HepG2 (cell line): ENCODE data around the gene BTK. TPM values are rescaled to one million over a fixed set of nuclear protein-coding genes. Genes with fewer than 3 reads are reported as not detected.

Experiments used
- ATAC-seq: fragments of 200-7000 bp; cut with Tn5 transposase; 3 replicates; pipeline ENCODE4 v1.9.1; 2020; ENCODE audit warnings: mild to moderate bottlenecking, moderate library complexity
- BruUV-seq: library from RNA; stranded (reverse); fragments of 400-500 nt; replicated peaks from 2 replicates; lab custom pipeline; 2021; lab: Mats Ljungman, UMichigan
- CTCF ChIA-PET: fragments of 300-600 bp; formaldehyde crosslinking; extraction: SDS; loops from one replicate; lab custom pipeline; 2021; ENCODE audit warnings: low total read pairs, inconsistent platforms, low intra/inter-chr PET ratio; lab: Yijun Ruan, JAX
- POLR2A ChIA-PET: fragments of 350-600 bp; sonication (Branson Sonifier 250); formaldehyde crosslinking; loops from one replicate; lab custom pipeline; 2020; ENCODE audit warnings: antibody characterized with exemption, inconsistent platforms; lab: Yijun Ruan, JAX
- DNase-seq: peaks from one replicate; pipeline ENCODE4 v3.0.0-alpha.2; 2015; ENCODE audit warnings: low spot score
- FAIRE-seq: peaks from 3 replicates; lab custom pipeline; 2011; peaks lifted over from hg19 to GRCh38; lab: Jason Lieb, UNC
- H2AFZ ChIP-seq: one replicate; pipeline ENCODE4 v1.6.1; 2011; ENCODE audit warnings: low read length, inconsistent platforms
- H3K27ac ChIP-seq: fragments of 300-600 bp; 3 replicates; pipeline ENCODE4 v1.8.0; 2011; ENCODE audit warnings: mixed run types, mild to moderate bottlenecking, mixed read lengths, low read length, inconsistent platforms; ENCODE audit not compliant: insufficient read depth; ENCODE audit errors: extremely low read length
- H3K27me3 ChIP-seq, 2 experiments: fragments of 200-600 bp in 1 of 2; 2 replicates in 1 of 2; 3 replicates in 1 of 2; pipeline versions ENCODE4 v1.6.0 to v1.8.0; 2011; ENCODE audit warnings: low read length in 2 of 2, mild to moderate bottlenecking in 2 of 2, moderate library complexity in 2 of 2, inconsistent platforms in 1 of 2; ENCODE audit not compliant: insufficient read depth in 2 of 2, control insufficient read depth in 1 of 2
- H3K36me3 ChIP-seq, 2 experiments: fragments of 200-600 bp in 1 of 2; replicated peaks in 1 of 2; 2 replicates in 1 of 2; 3 replicates in 1 of 2; pipeline versions ENCODE4 v1.5.1 to v1.8.0; 2011; ENCODE audit warnings: low read length in 2 of 2, inconsistent platforms in 1 of 2; ENCODE audit not compliant: insufficient read depth in 2 of 2, control insufficient read depth in 1 of 2
- H3K4me1 ChIP-seq: 2 replicates; pipeline ENCODE4 v1.5.1; 2012; ENCODE audit warnings: low read length, inconsistent platforms; ENCODE audit not compliant: insufficient read depth
- H3K4me2 ChIP-seq: 2 replicates; pipeline ENCODE4 v1.6.0; 2011; ENCODE audit warnings: low read depth, low read length, inconsistent platforms
- H3K4me3 ChIP-seq, 3 experiments: fragments of 200-600 bp in 1 of 3; sonication (generic), shearing (Covaris generic) in 1 of 3; replicated peaks in 1 of 3; 2 replicates each; pipeline ENCODE4 v1.5.1; 2011 to 2016; ENCODE audit warnings: low read length in 3 of 3, inconsistent platforms in 2 of 3, low read depth in 2 of 3, mild to moderate bottlenecking in 2 of 3, control low read depth in 1 of 3, mixed read lengths in 1 of 3; ENCODE audit not compliant: insufficient read depth in 1 of 3
- H3K79me2 ChIP-seq: one replicate; pipeline ENCODE4 v1.6.1; 2011; ENCODE audit warnings: low read length, inconsistent platforms; ENCODE audit not compliant: insufficient read depth
- H3K9ac ChIP-seq: 2 replicates; pipeline ENCODE4 v1.6.0; 2011; ENCODE audit warnings: mild to moderate bottlenecking, low read depth, low read length, inconsistent platforms; ENCODE audit not compliant: insufficient read depth
- H3K9me3 ChIP-seq: 2 replicates; pipeline ENCODE4 v1.5.1; 2012; ENCODE audit warnings: mild to moderate bottlenecking, low read length
- H4K20me1 ChIP-seq: 2 replicates; pipeline ENCODE4 v1.6.0; 2011; ENCODE audit warnings: inconsistent platforms, mild to moderate bottlenecking, low read length, moderate library complexity; ENCODE audit not compliant: insufficient read depth
- AKAP8 ChIP-seq: sonication (generic); formaldehyde crosslinking; IDR thresholded peaks from 2 replicates; pipeline ENCODE4 v1.5.1; 2020; ENCODE audit warnings: mild to moderate bottlenecking, missing genetic modification reagents
- GATAD2A ChIP-seq: IDR thresholded peaks from 2 replicates; pipeline ENCODE4 v1.6.1; 2016
- HNRNPUL1 ChIP-seq: fragments of 200-400 bp; formaldehyde crosslinking; IDR thresholded peaks from 2 replicates; pipeline ENCODE4 v1.6.1; 2017; ENCODE audit warnings: low read depth, mild to moderate bottlenecking, low read length, moderate library complexity
- MTF1 ChIP-seq: sonication (generic); formaldehyde crosslinking; IDR thresholded peaks from 2 replicates; pipeline ENCODE4 v1.5.0; 2020; ENCODE audit warnings: missing genetic modification reagents
- RBM39 ChIP-seq: fragments of 200-400 bp; formaldehyde crosslinking; IDR thresholded peaks from one replicate; pipeline ENCODE4 v1.6.1; 2018; ENCODE audit warnings: antibody characterized with exemption, mild to moderate bottlenecking, low read depth, low read length; ENCODE audit not compliant: poor library complexity, severe bottlenecking
- SMARCC2 ChIP-seq: fragments of 450-650 bp; IDR thresholded peaks from 2 replicates; pipeline ENCODE4 v1.6.1; 2017; ENCODE audit warnings: antibody characterized with exemption, mild to moderate bottlenecking
- TCF7L2 ChIP-seq: IDR thresholded peaks from 2 replicates; pipeline ENCODE4 v1.6.1; 2011; ENCODE audit warnings: mild to moderate bottlenecking, low read depth, low read length, moderate library complexity
- ZBTB8A ChIP-seq: sonication (generic); formaldehyde crosslinking; IDR thresholded peaks from 2 replicates; pipeline ENCODE4 v1.4.0; 2020; ENCODE audit warnings: mild to moderate bottlenecking, low read depth, missing genetic modification reagents, borderline replicate concordance
- ZFP90 ChIP-seq: sonication (generic); formaldehyde crosslinking; IDR thresholded peaks from 2 replicates; pipeline ENCODE4 v1.8.0; 2022; ENCODE audit warnings: missing genetic modification reagents, mild to moderate bottlenecking, inconsistent platforms, borderline replicate concordance
- ZNF350 ChIP-seq: sonication (generic); formaldehyde crosslinking; IDR thresholded peaks from 2 replicates; pipeline ENCODE4 v1.4.0; 2020; ENCODE audit warnings: mild to moderate bottlenecking, low read depth, missing genetic modification reagents, borderline replicate concordance
- ZNF841 ChIP-seq: sonication (generic); formaldehyde crosslinking; IDR thresholded peaks from 2 replicates; pipeline ENCODE4 v1.8.1; 2023; ENCODE audit warnings: missing genetic modification reagents, borderline replicate concordance
- WGBS: methylation state at CpG from one replicate; pipeline ENCODE4 v1.1.6; 2017; ENCODE audit warnings: low lambda C conversion rate; 5-methylcytosine and 5-hydroxymethylcytosine counted together
- in situ Hi-C: cut with HindIII; loops from 2 replicates; pipeline ENCODE4 v1.10.0; 2017; ENCODE audit warnings: low pct_unique_long_range_greater_than_20kb; ENCODE audit not compliant: extremely low pct_ligation_motif_present
- intact Hi-C: fragments of 100-400 bp; cut with micrococcal nuclease; formaldehyde crosslinking; loops from one replicate; pipeline ENCODE4 v1.10.0; 2022; ENCODE audit not compliant: unreplicated experiment
- polyA plus RNA-seq, 8 experiments: library from polyadenylated mRNA; depleted of rRNA in 3 of 8; stranded (reverse) in 7 of 8; unstranded in 1 of 8; fragments of >200 nt; fragmentation: Illumina TruSeq in 4 of 8; extraction: Trizol in 4 of 8; gene quantifications; 2 replicates each; pipeline versions ENCODE4 v1.2.1 to v1.2.3, GENCODE V29; 2011 to 2016; ENCODE audit warnings: low read depth in 4 of 8, missing spikeins in 1 of 8, mixed read lengths in 1 of 8; ENCODE audit not compliant: insufficient read depth in 1 of 8
- total RNA-seq, 5 experiments: library from RNA; depleted of rRNA; stranded (reverse); fragments of >200 nt; fragmentation: Illumina TruSeq; extraction: Trizol; gene quantifications; 2 replicates each; pipeline ENCODE4 v1.2.3, GENCODE V29; 2016; ENCODE audit warnings: low read depth in 1 of 5
- TF ChIP-seq, protein P1 (sequence below): sonication (generic); formaldehyde crosslinking; IDR thresholded peaks from 2 replicates; pipeline ENCODE4 v1.5.1; 2020; ENCODE audit warnings: mild to moderate bottlenecking, missing genetic modification reagents, moderate library complexity

Gene BTK
- total and polyA plus RNA-seq, 2 of the 13 experiments (the other 11 are each of a cell fraction or from before 2014, with no cell fraction given) = not detected

DNA sequence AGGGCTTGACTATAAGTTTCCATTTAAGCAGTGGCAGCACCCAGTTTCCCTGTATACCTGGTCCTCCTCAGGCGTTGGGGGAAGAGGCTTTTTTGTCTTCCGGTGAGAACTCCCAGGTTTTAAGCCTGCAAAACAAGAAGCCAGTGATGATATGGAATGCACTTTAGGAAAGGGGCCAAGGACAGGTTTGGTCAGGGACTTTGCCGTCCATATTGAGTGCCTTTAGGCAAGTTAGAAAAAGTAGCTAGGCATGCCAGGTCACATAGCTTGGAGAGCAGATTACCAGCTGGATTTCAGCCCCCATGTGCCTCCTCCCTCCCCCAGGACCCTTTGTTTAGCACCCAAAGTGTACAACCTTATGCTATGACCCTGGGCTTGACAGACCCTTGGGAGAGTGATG lies 23.9 kb downstream of the BTK start:
- TF ChIP-seq GATAD2A (CRISPR knock-in tag) (no peak), TCF7L2 (no peak), HNRNPUL1 (no peak), RBM39 (no peak), MTF1 (no peak), ZFP90 (CRISPR knock-in tag) (no peak), AKAP8 (no peak), SMARCC2 (no peak), ZNF841 (no peak), ZNF350 (CRISPR knock-in tag) (no peak), ZBTB8A (CRISPR knock-in tag) (no peak)
- TF ChIP-seq, protein P1, sequence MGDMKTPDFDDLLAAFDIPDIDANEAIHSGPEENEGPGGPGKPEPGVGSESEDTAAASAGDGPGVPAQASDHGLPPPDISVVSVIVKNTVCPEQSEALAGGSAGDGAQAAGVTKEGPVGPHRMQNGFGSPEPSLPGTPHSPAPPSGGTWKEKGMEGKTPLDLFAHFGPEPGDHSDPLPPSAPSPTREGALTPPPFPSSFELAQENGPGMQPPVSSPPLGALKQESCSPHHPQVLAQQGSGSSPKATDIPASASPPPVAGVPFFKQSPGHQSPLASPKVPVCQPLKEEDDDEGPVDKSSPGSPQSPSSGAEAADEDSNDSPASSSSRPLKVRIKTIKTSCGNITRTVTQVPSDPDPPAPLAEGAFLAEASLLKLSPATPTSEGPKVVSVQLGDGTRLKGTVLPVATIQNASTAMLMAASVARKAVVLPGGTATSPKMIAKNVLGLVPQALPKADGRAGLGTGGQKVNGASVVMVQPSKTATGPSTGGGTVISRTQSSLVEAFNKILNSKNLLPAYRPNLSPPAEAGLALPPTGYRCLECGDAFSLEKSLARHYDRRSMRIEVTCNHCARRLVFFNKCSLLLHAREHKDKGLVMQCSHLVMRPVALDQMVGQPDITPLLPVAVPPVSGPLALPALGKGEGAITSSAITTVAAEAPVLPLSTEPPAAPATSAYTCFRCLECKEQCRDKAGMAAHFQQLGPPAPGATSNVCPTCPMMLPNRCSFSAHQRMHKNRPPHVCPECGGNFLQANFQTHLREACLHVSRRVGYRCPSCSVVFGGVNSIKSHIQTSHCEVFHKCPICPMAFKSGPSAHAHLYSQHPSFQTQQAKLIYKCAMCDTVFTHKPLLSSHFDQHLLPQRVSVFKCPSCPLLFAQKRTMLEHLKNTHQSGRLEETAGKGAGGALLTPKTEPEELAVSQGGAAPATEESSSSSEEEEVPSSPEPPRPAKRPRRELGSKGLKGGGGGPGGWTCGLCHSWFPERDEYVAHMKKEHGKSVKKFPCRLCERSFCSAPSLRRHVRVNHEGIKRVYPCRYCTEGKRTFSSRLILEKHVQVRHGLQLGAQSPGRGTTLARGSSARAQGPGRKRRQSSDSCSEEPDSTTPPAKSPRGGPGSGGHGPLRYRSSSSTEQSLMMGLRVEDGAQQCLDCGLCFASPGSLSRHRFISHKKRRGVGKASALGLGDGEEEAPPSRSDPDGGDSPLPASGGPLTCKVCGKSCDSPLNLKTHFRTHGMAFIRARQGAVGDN (CRISPR knock-in tag) = no peak
- TF ChIP-seq, all 625 proteins: peak for 0
- CTCF ChIA-PET = no interaction called here

More for the DNA sequence above, 23.9 kb downstream of the BTK start:
- no peaks in the 10 kb centered on the region for H4K20me1 ChIP-seq
- BruUV-seq = no TSS peak
- H3K4me1 ChIP-seq = no peaks in the 10 kb centered on the region
- no peaks in the 10 kb centered on the region for H3K27me3 ChIP-seq
- no peaks in the 10 kb centered on the region for H3K79me2 ChIP-seq
- intact Hi-C loops (no loop called here), in situ Hi-C loops (no loop called here)
- POLR2A ChIA-PET = no interaction called here
- no peak overlapping the region for H2AFZ ChIP-seq
- no peaks in the 10 kb centered on the region for H3K36me3 ChIP-seq
- 100% methylated on average over 1 of the region's 3 CpGs for WGBS
- no peak overlapping the region for H3K4me3 ChIP-seq
- ATAC-seq = no peak
- H3K9me3 ChIP-seq = no peaks in the 10 kb centered on the region
- no peak overlapping the region for H3K9ac ChIP-seq
- no peak overlapping the region for H3K27ac ChIP-seq
- DNase-seq = no peak
- H3K4me2 ChIP-seq = no peak overlapping the region
- no peak for FAIRE-seq
